ENCODE results near the gene ISCU.
A peak's percentile ranks its signal among the peaks of the same experiment; 100 is the strongest.

The ISCU gene

DNA sequence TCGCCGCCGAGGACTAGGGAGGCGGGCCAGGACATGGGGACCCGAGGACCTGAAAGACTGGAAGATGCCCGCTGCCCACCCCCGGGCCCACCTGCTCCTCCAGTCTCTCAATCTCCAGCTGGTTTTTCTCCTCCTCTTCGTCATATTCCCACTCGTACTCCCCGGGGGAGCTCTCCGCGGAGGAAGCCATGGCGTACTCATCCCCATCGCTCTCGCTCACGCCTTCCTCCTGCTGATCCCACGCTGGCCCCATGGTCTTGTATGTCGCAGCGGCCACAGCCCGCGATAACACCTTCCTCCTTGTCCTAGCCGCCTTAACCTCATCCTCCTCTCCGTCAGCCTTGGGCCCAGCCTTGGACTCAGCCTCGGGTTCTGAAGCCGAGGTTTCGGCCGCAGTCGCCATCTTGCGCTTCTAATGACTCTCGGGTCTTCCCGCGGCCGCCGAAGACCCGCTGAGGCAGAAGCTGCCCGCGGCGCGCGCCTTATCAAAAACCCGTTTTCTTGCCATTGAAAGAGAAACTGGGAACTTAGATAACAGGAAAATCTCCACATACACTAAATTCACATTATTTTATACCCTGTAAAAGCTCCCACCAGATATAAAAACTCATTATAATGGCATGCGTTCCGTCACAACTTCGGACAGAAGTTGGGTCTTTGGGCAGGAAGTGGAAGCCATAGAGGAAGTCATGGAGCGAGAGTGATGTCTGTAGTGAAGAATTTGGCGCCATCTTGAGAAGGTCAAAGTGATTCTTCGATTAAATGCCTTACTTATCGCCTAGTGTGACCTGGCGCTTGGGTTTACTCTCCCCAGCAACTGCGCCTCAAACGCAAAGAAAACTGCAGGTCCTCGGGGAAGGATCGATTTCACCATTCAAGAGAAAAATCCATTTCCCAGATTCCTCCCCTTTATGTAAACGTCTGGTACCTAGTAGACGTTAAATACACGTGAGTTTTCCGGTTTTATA, 1.4 kb upstream of the ISCU start, which contains the start of gene SART3:
Gene SART3 (minus strand): TSS at position 422 of the 968 bp plus-strand sequence. CDS start 19 bp downstream, at position 403.
- TF ChIP-seq, protein P1, sequence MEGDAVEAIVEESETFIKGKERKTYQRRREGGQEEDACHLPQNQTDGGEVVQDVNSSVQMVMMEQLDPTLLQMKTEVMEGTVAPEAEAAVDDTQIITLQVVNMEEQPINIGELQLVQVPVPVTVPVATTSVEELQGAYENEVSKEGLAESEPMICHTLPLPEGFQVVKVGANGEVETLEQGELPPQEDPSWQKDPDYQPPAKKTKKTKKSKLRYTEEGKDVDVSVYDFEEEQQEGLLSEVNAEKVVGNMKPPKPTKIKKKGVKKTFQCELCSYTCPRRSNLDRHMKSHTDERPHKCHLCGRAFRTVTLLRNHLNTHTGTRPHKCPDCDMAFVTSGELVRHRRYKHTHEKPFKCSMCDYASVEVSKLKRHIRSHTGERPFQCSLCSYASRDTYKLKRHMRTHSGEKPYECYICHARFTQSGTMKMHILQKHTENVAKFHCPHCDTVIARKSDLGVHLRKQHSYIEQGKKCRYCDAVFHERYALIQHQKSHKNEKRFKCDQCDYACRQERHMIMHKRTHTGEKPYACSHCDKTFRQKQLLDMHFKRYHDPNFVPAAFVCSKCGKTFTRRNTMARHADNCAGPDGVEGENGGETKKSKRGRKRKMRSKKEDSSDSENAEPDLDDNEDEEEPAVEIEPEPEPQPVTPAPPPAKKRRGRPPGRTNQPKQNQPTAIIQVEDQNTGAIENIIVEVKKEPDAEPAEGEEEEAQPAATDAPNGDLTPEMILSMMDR (IDR thresholded peaks at IDR 0.05; ENCODE audit: low read depth, low read length), result no peak
- TF ChIP-seq POLR2A (IDR thresholded peaks at IDR 0.05; ENCODE audit: extremely low read depth, insufficient read length) (peak; percentile 66), MYC (IDR thresholded peaks at IDR 0.05; ENCODE audit: low read depth, low read length) (peak; percentile 65)
- TF ChIP-seq, protein P2, sequence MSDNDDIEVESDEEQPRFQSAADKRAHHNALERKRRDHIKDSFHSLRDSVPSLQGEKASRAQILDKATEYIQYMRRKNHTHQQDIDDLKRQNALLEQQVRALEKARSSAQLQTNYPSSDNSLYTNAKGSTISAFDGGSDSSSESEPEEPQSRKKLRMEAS (IDR thresholded peaks at IDR 0.05; ENCODE audit: low read depth, low read length), result peak; percentile 68
- peak; percentile 95 for DNase-seq (ENCODE audit: low read depth)
- H3K4me3 ChIP-seq (ENCODE audit: low read depth, low read length), result peak within 1 kb of the TSS; percentile 98

DNA sequence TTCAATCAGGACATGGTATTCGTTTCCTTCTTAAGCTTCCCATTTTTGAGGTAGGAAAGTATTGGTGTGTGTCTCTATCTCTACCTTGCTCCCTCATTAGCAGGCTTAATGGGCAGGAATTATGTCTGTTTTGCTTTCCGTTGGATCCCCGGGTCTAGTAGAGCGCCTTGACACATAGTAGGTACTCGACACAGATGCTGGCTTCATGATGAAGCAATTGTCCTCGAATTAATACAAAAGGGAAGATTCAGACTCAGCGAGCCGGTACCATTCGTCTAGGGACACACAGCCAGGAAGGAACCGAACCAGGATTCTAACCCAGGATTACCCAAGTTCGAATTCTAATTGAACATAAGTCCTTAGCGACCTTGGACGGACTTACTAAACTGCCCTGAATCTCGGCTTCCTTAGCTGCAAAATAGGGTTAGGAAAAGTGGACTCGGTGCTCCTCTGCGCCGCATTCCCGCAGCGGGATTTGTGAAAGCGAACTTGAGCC, 496 bp upstream of the ISCU start:
- TF ChIP-seq, protein P1 (IDR thresholded peaks at IDR 0.05; ENCODE audit: low read depth, low read length), result no peak
- TF ChIP-seq POLR2A (IDR thresholded peaks at IDR 0.05; ENCODE audit: extremely low read depth, insufficient read length) (no peak), MYC (IDR thresholded peaks at IDR 0.05; ENCODE audit: low read depth, low read length) (no peak)
- TF ChIP-seq, protein P2 (IDR thresholded peaks at IDR 0.05; ENCODE audit: low read depth, low read length), result no peak
- DNase-seq (ENCODE audit: low read depth), result no peak
- peak overlapping the region; percentile 98 for H3K4me3 ChIP-seq (ENCODE audit: low read depth, low read length)

DNA sequence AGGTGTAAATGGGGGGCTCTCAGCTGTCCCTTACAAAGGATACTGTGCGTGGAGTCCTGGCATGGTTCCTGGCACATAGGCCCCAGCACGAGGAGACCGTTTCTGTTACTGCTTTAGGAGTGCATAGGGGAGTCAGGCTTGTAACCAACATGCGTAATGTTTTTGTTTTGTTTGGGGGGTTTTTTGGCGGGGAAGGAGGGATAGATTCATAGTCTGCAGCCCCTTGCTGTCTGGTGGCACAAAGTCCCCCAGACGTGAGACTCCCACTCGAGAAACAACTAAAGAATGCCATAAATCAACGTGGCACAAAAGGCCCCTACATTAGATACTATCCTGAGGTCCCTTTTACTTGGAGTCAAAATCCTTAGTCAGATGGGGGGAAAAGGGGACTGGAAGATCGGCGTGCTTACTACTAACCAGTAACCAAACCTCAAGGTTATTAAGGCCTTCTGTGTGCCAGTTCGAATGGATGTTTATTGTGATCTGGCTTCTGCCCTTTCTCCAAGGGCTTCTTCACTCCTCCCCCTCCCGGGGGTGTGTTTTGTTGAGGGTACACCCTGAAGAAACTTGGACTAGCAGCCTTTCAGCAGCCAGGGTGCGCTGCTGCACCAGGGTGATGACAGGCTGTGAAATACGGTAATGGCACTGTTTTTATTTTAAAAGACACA, 874 bp downstream of the ISCU start:
- H3K4me3 ChIP-seq (ENCODE audit: low read depth, low read length), result peak overlapping the region; percentile 89
- TF ChIP-seq POLR2A (IDR thresholded peaks at IDR 0.05; ENCODE audit: extremely low read depth, insufficient read length) (peak; percentile 19), MYC (IDR thresholded peaks at IDR 0.05; ENCODE audit: low read depth, low read length) (peak; percentile 64)
- TF ChIP-seq, protein P2 (IDR thresholded peaks at IDR 0.05; ENCODE audit: low read depth, low read length), result peak; percentile 31; the same call in 1 of the 2 replicates
- TF ChIP-seq, protein P1 (IDR thresholded peaks at IDR 0.05; ENCODE audit: low read depth, low read length), result peak; percentile 96
- DNase-seq (ENCODE audit: low read depth), result peak; percentile 96

DNA sequence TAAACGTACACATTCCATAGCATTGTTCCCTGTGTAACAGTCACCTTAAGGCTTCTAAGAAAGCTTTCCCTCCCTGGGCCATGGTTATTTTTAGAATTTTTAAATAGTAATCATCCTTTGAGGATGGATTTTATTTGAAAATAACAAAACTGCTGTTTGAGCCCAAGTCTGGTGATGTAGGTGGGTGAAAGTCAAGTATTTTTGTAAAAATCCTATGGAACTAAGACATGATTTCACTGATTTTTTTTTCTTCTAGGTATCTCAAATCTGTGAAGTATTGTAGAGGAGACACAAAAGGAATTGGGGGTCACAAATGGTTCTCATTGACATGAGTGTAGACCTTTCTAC, 1.4 kb downstream of the ISCU start:
- no peak for DNase-seq (ENCODE audit: low read depth)
- H3K4me3 ChIP-seq (ENCODE audit: low read depth, low read length), result peak overlapping the region; percentile 89

DNA sequence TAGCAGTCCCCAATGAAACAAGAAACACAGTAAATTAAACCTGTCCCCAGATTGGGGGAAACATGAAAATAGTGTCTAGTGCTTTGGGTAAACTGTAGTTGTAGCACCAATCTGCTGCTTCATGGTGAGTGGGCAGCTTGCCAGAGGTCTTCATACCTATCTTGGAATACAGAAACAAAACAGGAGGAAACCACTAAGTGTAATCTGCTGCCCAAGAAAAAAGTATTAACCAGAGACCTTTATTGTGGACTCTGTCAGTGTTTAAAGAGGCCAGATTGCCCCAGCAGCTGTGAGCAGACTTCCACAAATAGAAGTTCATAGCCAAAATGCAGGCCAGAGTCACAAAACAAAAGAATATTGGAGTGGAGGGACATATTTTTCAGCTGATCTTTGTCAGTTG, 2.3 kb downstream of the ISCU start:
- DNase-seq (ENCODE audit: low read depth), result no peak

More for the DNA sequence above, 1.4 kb downstream of the ISCU start:
- TF ChIP-seq, protein P1 (IDR thresholded peaks at IDR 0.05; ENCODE audit: low read depth, low read length), result no peak
- TF ChIP-seq, protein P2 (IDR thresholded peaks at IDR 0.05; ENCODE audit: low read depth, low read length), result no peak
- TF ChIP-seq MYC (IDR thresholded peaks at IDR 0.05; ENCODE audit: low read depth, low read length) (no peak), POLR2A (IDR thresholded peaks at IDR 0.05; ENCODE audit: extremely low read depth, insufficient read length) (no peak)

More for the DNA sequence above, 2.3 kb downstream of the ISCU start:
- no peak overlapping the region for H3K4me3 ChIP-seq (ENCODE audit: low read depth, low read length)
- no peak for TF ChIP-seq POLR2A (IDR thresholded peaks at IDR 0.05; ENCODE audit: extremely low read depth, insufficient read length)
- no peak for TF ChIP-seq MYC (IDR thresholded peaks at IDR 0.05; ENCODE audit: low read depth, low read length)
- TF ChIP-seq, protein P2 (IDR thresholded peaks at IDR 0.05; ENCODE audit: low read depth, low read length), result no peak
- TF ChIP-seq, protein P1 (IDR thresholded peaks at IDR 0.05; ENCODE audit: low read depth, low read length), result no peak
